ENCODE results near the gene NOTCH1. TPM values are rescaled to one million over a fixed set of nuclear protein-coding genes. Genes with fewer than 3 reads are reported as not detected.

Gene NOTCH1
- total and polyA plus RNA-seq, 5 donors from 2014 or later = 1.2 to 52.3 (median 1.6) TPM

GRCh38 chr9:136467766-136468165, 78.1 kb downstream of the NOTCH1 start:
- no peak overlapping the region for H3K27ac Mint-ChIP-seq
- Histone ChIP-seq H3K9me3 (ENCODE audit: control insufficient read depth in 2 of 2, low read length in 2 of 2) (no peaks in the 10 kb centered on the region), H3K36me3 (ENCODE audit: control insufficient read depth, insufficient read depth, low read length) (peaks cover 98% of the 10 kb centered on the region), H3K4me3 (ENCODE audit: low read depth, low read length) (no peak overlapping the region), H3K27me3 (ENCODE audit: control insufficient read depth, insufficient read depth, low read length) (no peaks in the 10 kb centered on the region), H3K27ac (ENCODE audit: insufficient read depth, low read length, poor library complexity, severe bottlenecking) (no peak overlapping the region), H3K4me1 (ENCODE audit: control insufficient read depth, insufficient read depth, low read length, poor library complexity, severe bottlenecking) (no peaks in the 10 kb centered on the region)
- no peaks in the 10 kb centered on the region for H3K9me3 Mint-ChIP-seq
- H3K4me1 Mint-ChIP-seq = peaks cover 0 to 2% (median 0%) of the 10 kb centered on the region in 4 donors
- H3K27me3 Mint-ChIP-seq = no peaks in the 10 kb centered on the region
- ATAC-seq (ENCODE audit: low read depth in 2 of 2) (no peak), DNase-seq (no peak)
- H3K36me3 Mint-ChIP-seq = peaks cover 21% of the 10 kb centered on the region
- H3K4me3 Mint-ChIP-seq = no peak overlapping the region

GRCh38 chr9:136466155-136466541, 79.7 kb downstream of the NOTCH1 start:
- Histone ChIP-seq H3K36me3 (ENCODE audit: control insufficient read depth, insufficient read depth, low read length) (peaks cover 99% of the 10 kb centered on the region), H3K27ac (ENCODE audit: insufficient read depth, low read length, poor library complexity, severe bottlenecking) (no peak overlapping the region), H3K4me3 (ENCODE audit: low read depth, low read length) (no peak overlapping the region), H3K9me3 (ENCODE audit: control insufficient read depth in 2 of 2, low read length in 2 of 2) (no peaks in the 10 kb centered on the region), H3K4me1 (ENCODE audit: control insufficient read depth, insufficient read depth, low read length, poor library complexity, severe bottlenecking) (no peaks in the 10 kb centered on the region), H3K27me3 (ENCODE audit: control insufficient read depth, insufficient read depth, low read length) (no peaks in the 10 kb centered on the region)
- Mint-ChIP-seq H3K36me3 (peaks cover 22% of the 10 kb centered on the region), H3K27me3 (no peaks in the 10 kb centered on the region), H3K27ac (no peak overlapping the region), H3K9me3 (no peaks in the 10 kb centered on the region), H3K4me1 (peaks cover 0 to 3% (median 0%) of the 10 kb centered on the region in 4 donors), H3K4me3 (no peak overlapping the region)
- no peak for ATAC-seq (ENCODE audit: low read depth in 2 of 2)
- DNase-seq = no peak

- Histone ChIP-seq H3K9me3 (ENCODE audit: control insufficient read depth in 2 of 2, low read length in 2 of 2) (no peaks in the 10 kb centered on the region), H3K27me3 (ENCODE audit: control insufficient read depth, insufficient read depth, low read length) (no peaks in the 10 kb centered on the region), H3K36me3 (ENCODE audit: control insufficient read depth, insufficient read depth, low read length) (peaks cover 99% of the 10 kb centered on the region), H3K27ac (ENCODE audit: insufficient read depth, low read length, poor library complexity, severe bottlenecking) (no peak overlapping the region), H3K4me1 (ENCODE audit: control insufficient read depth, insufficient read depth, low read length, poor library complexity, severe bottlenecking) (no peaks in the 10 kb centered on the region), H3K4me3 (ENCODE audit: low read depth, low read length) (no peak overlapping the region)
- H3K9me3 Mint-ChIP-seq = no peaks in the 10 kb centered on the region
- ATAC-seq (ENCODE audit: low read depth in 2 of 2) (no peak), DNase-seq (no peak)
- no peaks in the 10 kb centered on the region for H3K27me3 Mint-ChIP-seq
- H3K4me1 Mint-ChIP-seq = peaks cover 0 to 3% (median 0%) of the 10 kb centered on the region in 4 donors
- peaks cover 20% of the 10 kb centered on the region for H3K36me3 Mint-ChIP-seq
- H3K27ac Mint-ChIP-seq = no peak overlapping the region
- no peak overlapping the region for H3K4me3 Mint-ChIP-seq
These were observed 80.2 kb downstream of the NOTCH1 start for GRCh38 chr9:136465500-136466154.

- Histone ChIP-seq H3K4me1 (ENCODE audit: control insufficient read depth, insufficient read depth, low read length, poor library complexity, severe bottlenecking) (no peaks in the 10 kb centered on the region), H3K36me3 (ENCODE audit: control insufficient read depth, insufficient read depth, low read length) (peaks cover 97% of the 10 kb centered on the region), H3K27me3 (ENCODE audit: control insufficient read depth, insufficient read depth, low read length) (no peaks in the 10 kb centered on the region), H3K27ac (ENCODE audit: insufficient read depth, low read length, poor library complexity, severe bottlenecking) (no peak overlapping the region), H3K9me3 (ENCODE audit: control insufficient read depth in 2 of 2, low read length in 2 of 2) (no peaks in the 10 kb centered on the region), H3K4me3 (ENCODE audit: low read depth, low read length) (no peak overlapping the region)
- H3K27me3 Mint-ChIP-seq = no peaks in the 10 kb centered on the region
- no peak overlapping the region for H3K4me3 Mint-ChIP-seq
- H3K36me3 Mint-ChIP-seq = peaks cover 24% of the 10 kb centered on the region
- no peaks in the 10 kb centered on the region for H3K9me3 Mint-ChIP-seq
- no peak for ATAC-seq (ENCODE audit: low read depth in 2 of 2)
- H3K4me1 Mint-ChIP-seq = peaks cover 0 to 3% (median 0%) of the 10 kb centered on the region in 4 donors
- H3K27ac Mint-ChIP-seq = no peak overlapping the region
- DNase-seq = no peak
These were observed 81.6 kb downstream of the NOTCH1 start for GRCh38 chr9:136464241-136464640.

GRCh38 chr9:136463578-136463977, 82.3 kb downstream of the NOTCH1 start:
- no peaks in the 10 kb centered on the region for H3K9me3 ChIP-seq (ENCODE audit: control insufficient read depth in 2 of 2, low read length in 2 of 2)
- DNase-seq (no peak), ATAC-seq (ENCODE audit: low read depth in 2 of 2) (no peak)
- H3K4me1 ChIP-seq (ENCODE audit: control insufficient read depth, insufficient read depth, low read length, poor library complexity, severe bottlenecking) = no peaks in the 10 kb centered on the region
- H3K36me3 ChIP-seq (ENCODE audit: control insufficient read depth, insufficient read depth, low read length) = peaks cover 97% of the 10 kb centered on the region
- Mint-ChIP-seq H3K9me3 (no peaks in the 10 kb centered on the region), H3K4me3 (no peak overlapping the region), H3K27me3 (no peaks in the 10 kb centered on the region), H3K36me3 (peaks cover 31% of the 10 kb centered on the region), H3K4me1 (peaks cover 0 to 3% (median 0%) of the 10 kb centered on the region in 4 donors), H3K27ac (no peak overlapping the region)
- no peaks in the 10 kb centered on the region for H3K27me3 ChIP-seq (ENCODE audit: control insufficient read depth, insufficient read depth, low read length)
- no peak overlapping the region for H3K4me3 ChIP-seq (ENCODE audit: low read depth, low read length)
- no peak overlapping the region for H3K27ac ChIP-seq (ENCODE audit: insufficient read depth, low read length, poor library complexity, severe bottlenecking)

- H3K36me3 Mint-ChIP-seq = peaks cover 32% of the 10 kb centered on the region
- no peak for DNase-seq
- Histone ChIP-seq H3K4me1 (ENCODE audit: control insufficient read depth, insufficient read depth, low read length, poor library complexity, severe bottlenecking) (no peaks in the 10 kb centered on the region), H3K27ac (ENCODE audit: insufficient read depth, low read length, poor library complexity, severe bottlenecking) (no peak overlapping the region), H3K27me3 (ENCODE audit: control insufficient read depth, insufficient read depth, low read length) (no peaks in the 10 kb centered on the region), H3K9me3 (ENCODE audit: control insufficient read depth in 2 of 2, low read length in 2 of 2) (no peaks in the 10 kb centered on the region), H3K4me3 (ENCODE audit: low read depth, low read length) (no peak overlapping the region), H3K36me3 (ENCODE audit: control insufficient read depth, insufficient read depth, low read length) (peaks cover 96% of the 10 kb centered on the region)
- no peak overlapping the region for H3K4me3 Mint-ChIP-seq
- ATAC-seq (ENCODE audit: low read depth in 2 of 2) = no peak
- H3K9me3 Mint-ChIP-seq = no peaks in the 10 kb centered on the region
- no peak overlapping the region for H3K27ac Mint-ChIP-seq
- peaks cover 0 to 3% (median 0%) of the 10 kb centered on the region in 4 donors for H3K4me1 Mint-ChIP-seq
- H3K27me3 Mint-ChIP-seq = no peaks in the 10 kb centered on the region
These were observed 83.2 kb downstream of the NOTCH1 start for GRCh38 chr9:136462664-136463063.

- H3K36me3 Mint-ChIP-seq = peaks cover 26% of the 10 kb centered on the region
- DNase-seq = no peak
These were observed 85.0 kb downstream of the NOTCH1 start for GRCh38 chr9:136460772-136461325.

GRCh38 chr9:136459425-136459824, 86.4 kb downstream of the NOTCH1 start:
- H3K4me3 Mint-ChIP-seq = no peak overlapping the region
- DNase-seq = no peak
- no peak overlapping the region for H3K27ac ChIP-seq (ENCODE audit: insufficient read depth, low read length, poor library complexity, severe bottlenecking)
- H3K36me3 ChIP-seq (ENCODE audit: control insufficient read depth, insufficient read depth, low read length) = peaks cover 94% of the 10 kb centered on the region
- ATAC-seq (ENCODE audit: low read depth in 2 of 2) = no peak
- H3K4me3 ChIP-seq (ENCODE audit: low read depth, low read length) = no peak overlapping the region
- H3K9me3 Mint-ChIP-seq = no peaks in the 10 kb centered on the region
- H3K27me3 Mint-ChIP-seq = no peaks in the 10 kb centered on the region
- peaks cover 26% of the 10 kb centered on the region for H3K36me3 Mint-ChIP-seq
- H3K4me1 ChIP-seq (ENCODE audit: control insufficient read depth, insufficient read depth, low read length, poor library complexity, severe bottlenecking) = no peaks in the 10 kb centered on the region
- no peak overlapping the region for H3K27ac Mint-ChIP-seq
- H3K9me3 ChIP-seq (ENCODE audit: control insufficient read depth in 2 of 2, low read length in 2 of 2) = no peaks in the 10 kb centered on the region
- peaks cover 0 to 4% (median 0%) of the 10 kb centered on the region in 4 donors for H3K4me1 Mint-ChIP-seq
- H3K27me3 ChIP-seq (ENCODE audit: control insufficient read depth, insufficient read depth, low read length) = no peaks in the 10 kb centered on the region

More at GRCh38 chr9:136460772-136461325, 85.0 kb downstream of the NOTCH1 start:
- no peaks in the 10 kb centered on the region for H3K9me3 Mint-ChIP-seq
- Histone ChIP-seq H3K27ac (ENCODE audit: insufficient read depth, low read length, poor library complexity, severe bottlenecking) (no peak overlapping the region), H3K36me3 (ENCODE audit: control insufficient read depth, insufficient read depth, low read length) (peaks cover 95% of the 10 kb centered on the region), H3K9me3 (ENCODE audit: control insufficient read depth in 2 of 2, low read length in 2 of 2) (no peaks in the 10 kb centered on the region), H3K4me3 (ENCODE audit: low read depth, low read length) (no peak overlapping the region), H3K4me1 (ENCODE audit: control insufficient read depth, insufficient read depth, low read length, poor library complexity, severe bottlenecking) (no peaks in the 10 kb centered on the region), H3K27me3 (ENCODE audit: control insufficient read depth, insufficient read depth, low read length) (no peaks in the 10 kb centered on the region)
- H3K27ac Mint-ChIP-seq = no peak overlapping the region
- H3K27me3 Mint-ChIP-seq = no peaks in the 10 kb centered on the region
- H3K4me1 Mint-ChIP-seq = peaks cover 0 to 2% (median 0%) of the 10 kb centered on the region in 4 donors
- ATAC-seq (ENCODE audit: low read depth in 2 of 2) = no peak
- H3K4me3 Mint-ChIP-seq = no peak overlapping the region
